ENCODE data around the gene CPEB4. TPM values are rescaled to one million over a fixed set of nuclear protein-coding genes. Genes with fewer than 3 reads are reported as not detected.

CPEB4 gene
- total and polyA plus RNA-seq, 10 of the 15 experiments (the other 5 are each of a cell fraction or from before 2014, with no cell fraction given), result 6.9 to 33.1 (median 20.4) TPM

DNA sequence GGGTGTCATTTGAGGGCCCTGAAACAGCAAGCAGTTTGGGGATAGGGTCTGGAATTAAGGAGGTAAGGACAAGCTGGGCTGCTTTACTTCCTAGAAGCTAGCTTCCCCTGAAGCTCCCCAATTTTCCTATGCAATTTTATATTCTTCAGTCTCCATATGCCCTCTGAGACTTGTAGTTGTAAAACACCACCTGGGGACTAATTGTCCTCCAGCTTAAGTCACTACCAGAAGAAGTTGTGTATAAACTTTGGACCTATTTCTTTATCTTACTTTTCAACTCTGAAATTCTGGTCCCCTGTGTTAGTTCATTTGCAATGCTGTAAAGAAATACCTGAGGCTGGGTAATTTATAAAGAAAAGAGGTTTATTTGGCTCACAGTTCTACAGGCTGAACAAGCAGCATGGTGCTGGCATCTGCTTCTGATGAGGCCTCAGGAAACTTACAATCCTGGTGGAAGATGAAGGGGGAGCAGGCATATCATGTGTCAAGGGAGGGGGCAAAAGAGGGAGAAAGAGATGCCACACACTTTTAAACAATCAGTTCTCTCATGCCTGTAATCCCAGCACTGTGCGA lies 41.1 kb upstream of the CPEB4 start:
- no peaks in the 10 kb centered on the region for H3K79me2 ChIP-seq (ENCODE audit: control insufficient read depth, insufficient read depth, low read length)
- no peak overlapping the region for H3K4me2 ChIP-seq (ENCODE audit: control insufficient read depth, insufficient read depth)
- no peak for FAIRE-seq
- H3K36me3 ChIP-seq (ENCODE audit: control insufficient read depth in 2 of 2, insufficient read depth in 2 of 2, low read length in 1 of 2), result no peaks in the 10 kb centered on the region
- SMC1A ChIA-PET (ENCODE audit: uncharacterized antibody, unreplicated experiment), result interaction anchor here (1.3 kb wide), 1 partner anchor 37 kb away, joined by 4 read pairs; no protein-coding TSS in a partner anchor
- 39% methylated on average over 1 of the region's 1 CpG for WGBS (ENCODE audit: insufficient coverage, insufficient replicate concordance, low lambda C conversion rate, missing lambda C conversion rate)
- H2AFZ ChIP-seq (ENCODE audit: control insufficient read depth, low read depth, low read length), result no peak overlapping the region
- in situ Hi-C loops (cut with MboI), result no loop called here
- POLR2A ChIA-PET, result interaction anchor here (0.6 kb wide), 1 partner anchor 38 kb away, joined by 3 read pairs; no protein-coding TSS in a partner anchor
- no peak overlapping the region for H3K4me3 ChIP-seq
- peaks cover 3% of the 10 kb centered on the region; the same call in 2 of the 3 replicates for H3K9me3 ChIP-seq (replicated peaks; ENCODE audit: control insufficient read depth, insufficient read depth, low read length)
- no TSS peak for BruUV-seq (replicated peaks)
- H4K20me1 ChIP-seq (ENCODE audit: control insufficient read depth, insufficient read depth), result no peaks in the 10 kb centered on the region
- TF ChIP-seq NFYA (IDR thresholded peaks at IDR 0.05; ENCODE audit: borderline replicate concordance, low read depth, low read length), result no peak
- no peak for TF ChIP-seq TCF3 (IDR thresholded peaks at IDR 0.05; ENCODE audit: borderline replicate concordance, insufficient read depth, low read depth, low read length)
- TF ChIP-seq SIX5 (IDR thresholded peaks at IDR 0.05; ENCODE audit: low read depth, low read length, severe bottlenecking), result no peak
- no peak for DNase-seq (ENCODE audit: low read depth, low spot score)
- no peaks in the 10 kb centered on the region for H3K27me3 ChIP-seq (replicated peaks in 1 of 2; ENCODE audit: control insufficient read depth in 2 of 2, insufficient read depth in 2 of 2, low read length in 1 of 2)
- H3K4me1 ChIP-seq (ENCODE audit: control insufficient read depth, insufficient read depth, low read length), result no peaks in the 10 kb centered on the region
- no peak overlapping the region for H3K27ac ChIP-seq (ENCODE audit: control insufficient read depth, insufficient read depth)
- ATAC-seq, result no peak
- no peak overlapping the region for H3K9ac ChIP-seq (ENCODE audit: control insufficient read depth, insufficient read depth, low read length)
- CTCF ChIA-PET, result interaction anchor here (1.7 kb wide), 1 partner anchor 25 kb away, joined by 4 read pairs; no protein-coding TSS in a partner anchor
- intact Hi-C loops (cut with micrococcal nuclease; ENCODE audit: unreplicated experiment), result no loop called here
- RAD21 ChIA-PET (ENCODE audit: unreplicated experiment), result no interaction called here

DNA sequence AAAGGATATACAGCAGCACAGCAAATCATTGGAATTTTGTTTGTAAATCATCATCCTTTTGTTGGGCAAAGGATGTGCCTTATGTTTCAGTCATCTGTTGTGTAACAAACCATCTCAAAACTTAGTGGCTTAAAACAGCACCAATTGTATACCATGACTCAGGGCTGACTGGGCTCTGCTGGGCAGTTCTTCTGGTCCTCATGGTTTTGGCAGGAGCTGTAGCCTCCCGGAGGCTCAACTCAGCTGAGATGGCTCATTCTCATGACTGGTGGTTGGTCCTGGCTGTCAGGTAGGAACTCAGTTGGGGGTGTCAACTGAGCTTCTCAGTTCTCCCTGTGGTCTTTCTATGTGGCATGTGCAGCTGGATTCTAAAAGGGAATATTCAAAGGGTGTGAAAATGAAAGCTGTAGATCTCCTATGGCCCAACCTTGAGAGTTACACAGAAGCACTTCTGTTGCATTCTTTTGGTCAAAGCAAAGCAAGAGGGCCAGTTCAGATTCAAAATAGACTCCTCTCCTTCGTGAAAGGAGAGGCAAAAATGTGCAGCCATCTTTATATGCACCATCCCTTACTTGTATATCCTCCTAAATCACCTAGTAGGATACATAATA lies 39.1 kb upstream of the CPEB4 start:
- Histone ChIP-seq H3K9ac (ENCODE audit: control insufficient read depth, insufficient read depth, low read length) (no peak overlapping the region), H3K4me3 (no peak overlapping the region), H2AFZ (ENCODE audit: control insufficient read depth, low read depth, low read length) (no peak overlapping the region), H3K4me2 (ENCODE audit: control insufficient read depth, insufficient read depth) (no peak overlapping the region), H3K27me3 (replicated peaks in 1 of 2; ENCODE audit: control insufficient read depth in 2 of 2, insufficient read depth in 2 of 2, low read length in 1 of 2) (no peaks in the 10 kb centered on the region), H4K20me1 (ENCODE audit: control insufficient read depth, insufficient read depth) (no peaks in the 10 kb centered on the region), H3K27ac (ENCODE audit: control insufficient read depth, insufficient read depth) (no peak overlapping the region), H3K4me1 (ENCODE audit: control insufficient read depth, insufficient read depth, low read length) (no peaks in the 10 kb centered on the region), H3K79me2 (ENCODE audit: control insufficient read depth, insufficient read depth, low read length) (no peaks in the 10 kb centered on the region), H3K9me3 (replicated peaks; ENCODE audit: control insufficient read depth, insufficient read depth, low read length) (peaks cover 3% of the 10 kb centered on the region; the same call in 2 of the 3 replicates), H3K36me3 (ENCODE audit: control insufficient read depth in 2 of 2, insufficient read depth in 2 of 2, low read length in 1 of 2) (no peaks in the 10 kb centered on the region)
- DNase-seq (ENCODE audit: low read depth, low spot score), result no peak
- FAIRE-seq, result peak; percentile 38
- ChIA-PET RAD21 (ENCODE audit: unreplicated experiment) (no interaction called here), POLR2A (no interaction called here), SMC1A (ENCODE audit: uncharacterized antibody, unreplicated experiment) (interaction anchor here (1.0 to 1.5 kb wide), 2 partner anchors 15 to 21 kb away, joined by 3 to 5 read pairs; no protein-coding TSS in a partner anchor), CTCF (interaction anchor here (1.0 to 1.7 kb wide), 3 partner anchors 11 to 23 kb away, joined by 3 to 4 read pairs (median 4); no protein-coding TSS in a partner anchor)
- ATAC-seq, result no peak
- intact Hi-C loops (cut with micrococcal nuclease; ENCODE audit: unreplicated experiment), result no loop called here
- in situ Hi-C loops (cut with MboI), result no loop called here
- BruUV-seq (replicated peaks), result no TSS peak
- 46% methylated on average over 2 of the region's 2 CpGs for WGBS (ENCODE audit: insufficient coverage, insufficient replicate concordance, low lambda C conversion rate, missing lambda C conversion rate)
- TF ChIP-seq SUZ12 (IDR thresholded peaks at IDR 0.05; ENCODE audit: unreplicated experiment) (no peak), TCF3 (IDR thresholded peaks at IDR 0.05; ENCODE audit: borderline replicate concordance, insufficient read depth, low read depth, low read length) (no peak)
- TF ChIP-seq, protein P1, sequence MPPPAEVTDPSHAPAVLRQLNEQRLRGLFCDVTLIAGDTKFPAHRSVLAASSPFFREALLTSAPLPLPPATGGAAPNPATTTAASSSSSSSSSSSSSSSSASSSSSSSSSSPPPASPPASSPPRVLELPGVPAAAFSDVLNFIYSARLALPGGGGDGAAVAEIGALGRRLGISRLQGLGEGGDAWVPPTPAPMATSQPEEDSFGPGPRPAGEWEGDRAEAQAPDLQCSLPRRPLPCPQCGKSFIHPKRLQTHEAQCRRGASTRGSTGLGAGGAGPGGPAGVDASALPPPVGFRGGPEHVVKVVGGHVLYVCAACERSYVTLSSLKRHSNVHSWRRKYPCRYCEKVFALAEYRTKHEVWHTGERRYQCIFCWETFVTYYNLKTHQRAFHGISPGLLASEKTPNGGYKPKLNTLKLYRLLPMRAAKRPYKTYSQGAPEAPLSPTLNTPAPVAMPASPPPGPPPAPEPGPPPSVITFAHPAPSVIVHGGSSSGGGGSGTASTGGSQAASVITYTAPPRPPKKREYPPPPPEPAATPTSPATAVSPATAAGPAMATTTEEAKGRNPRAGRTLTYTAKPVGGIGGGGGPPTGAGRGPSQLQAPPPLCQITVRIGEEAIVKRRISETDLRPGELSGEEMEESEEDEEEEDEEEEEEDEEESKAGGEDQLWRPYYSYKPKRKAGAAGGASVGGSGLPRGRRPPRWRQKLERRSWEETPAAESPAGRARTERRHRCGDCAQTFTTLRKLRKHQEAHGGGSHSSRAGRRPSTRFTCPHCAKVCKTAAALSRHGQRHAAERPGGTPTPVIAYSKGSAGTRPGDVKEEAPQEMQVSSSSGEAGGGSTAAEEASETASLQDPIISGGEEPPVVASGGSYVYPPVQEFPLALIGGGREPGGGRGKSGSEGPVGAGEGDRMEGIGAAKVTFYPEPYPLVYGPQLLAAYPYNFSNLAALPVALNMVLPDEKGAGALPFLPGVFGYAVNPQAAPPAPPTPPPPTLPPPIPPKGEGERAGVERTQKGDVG (CRISPR knock-in tag; IDR thresholded peaks at IDR 0.05), result no peak
- TF ChIP-seq, protein P2, sequence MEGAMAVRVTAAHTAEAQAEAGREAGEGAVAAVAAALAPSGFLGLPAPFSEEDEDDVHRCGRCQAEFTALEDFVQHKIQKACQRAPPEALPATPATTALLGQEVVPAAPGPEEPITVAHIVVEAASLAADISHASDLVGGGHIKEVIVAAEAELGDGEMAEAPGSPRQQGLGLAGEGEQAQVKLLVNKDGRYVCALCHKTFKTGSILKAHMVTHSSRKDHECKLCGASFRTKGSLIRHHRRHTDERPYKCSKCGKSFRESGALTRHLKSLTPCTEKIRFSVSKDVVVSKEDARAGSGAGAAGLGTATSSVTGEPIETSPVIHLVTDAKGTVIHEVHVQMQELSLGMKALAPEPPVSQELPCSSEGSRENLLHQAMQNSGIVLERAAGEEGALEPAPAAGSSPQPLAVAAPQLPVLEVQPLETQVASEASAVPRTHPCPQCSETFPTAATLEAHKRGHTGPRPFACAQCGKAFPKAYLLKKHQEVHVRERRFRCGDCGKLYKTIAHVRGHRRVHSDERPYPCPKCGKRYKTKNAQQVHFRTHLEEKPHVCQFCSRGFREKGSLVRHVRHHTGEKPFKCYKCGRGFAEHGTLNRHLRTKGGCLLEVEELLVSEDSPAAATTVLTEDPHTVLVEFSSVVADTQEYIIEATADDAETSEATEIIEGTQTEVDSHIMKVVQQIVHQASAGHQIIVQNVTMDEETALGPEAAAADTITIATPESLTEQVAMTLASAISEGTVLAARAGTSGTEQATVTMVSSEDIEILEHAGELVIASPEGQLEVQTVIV (IDR thresholded peaks at IDR 0.05; ENCODE audit: borderline replicate concordance, partially characterized antibody), result no peak
- TF ChIP-seq, protein P3, sequence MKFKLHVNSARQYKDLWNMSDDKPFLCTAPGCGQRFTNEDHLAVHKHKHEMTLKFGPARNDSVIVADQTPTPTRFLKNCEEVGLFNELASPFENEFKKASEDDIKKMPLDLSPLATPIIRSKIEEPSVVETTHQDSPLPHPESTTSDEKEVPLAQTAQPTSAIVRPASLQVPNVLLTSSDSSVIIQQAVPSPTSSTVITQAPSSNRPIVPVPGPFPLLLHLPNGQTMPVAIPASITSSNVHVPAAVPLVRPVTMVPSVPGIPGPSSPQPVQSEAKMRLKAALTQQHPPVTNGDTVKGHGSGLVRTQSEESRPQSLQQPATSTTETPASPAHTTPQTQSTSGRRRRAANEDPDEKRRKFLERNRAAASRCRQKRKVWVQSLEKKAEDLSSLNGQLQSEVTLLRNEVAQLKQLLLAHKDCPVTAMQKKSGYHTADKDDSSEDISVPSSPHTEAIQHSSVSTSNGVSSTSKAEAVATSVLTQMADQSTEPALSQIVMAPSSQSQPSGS (IDR thresholded peaks at IDR 0.05; ENCODE audit: low read length), result no peak
